GM12873 (cell line): Measurements from ENCODE around the gene TRHDE.

Source experiments
- CTCF ChIP-seq: IDR thresholded peaks from 2 replicates; pipeline ENCODE4 v1.5.1; 2012; ENCODE audit warnings: low read depth, mild to moderate bottlenecking, moderate library complexity, low read length, control low read depth; ENCODE audit not compliant: insufficient read depth; ENCODE audit errors: missing control alignments

The TRHDE gene

GRCh38 chr12:72366255-72366654, 94.1 kb downstream of the TRHDE start:
- no peak for TF ChIP-seq CTCF

- no peak for TF ChIP-seq CTCF
Observed at GRCh38 chr12:72368298-72368697, 96.1 kb downstream of the TRHDE start.

- TF ChIP-seq CTCF, result no peak
Observed at GRCh38 chr12:72368719-72369422, 96.7 kb downstream of the TRHDE start.

GRCh38 chr12:72369423-72369959, 97.3 kb downstream of the TRHDE start:
- TF ChIP-seq CTCF, result no peak

- TF ChIP-seq CTCF, result no peak
Observed at GRCh38 chr12:72380441-72380840, 108.3 kb downstream of the TRHDE start.

- no peak for TF ChIP-seq CTCF
Observed at GRCh38 chr12:72388322-72388721, 116.2 kb downstream of the TRHDE start.

GRCh38 chr12:72390146-72390545, 118.0 kb downstream of the TRHDE start:
- no peak for TF ChIP-seq CTCF
